Transverse colon (tissue), 4 donors: Measurements from ENCODE around the gene FLCN.

ENCODE experiments used
- EP300 ChIP-seq: sonication (generic); formaldehyde crosslinking; IDR thresholded peaks from one replicate; pipeline ENCODE4 v1.6.1; 2017; ENCODE audit warnings: antibody characterized with exemption, low read depth
- POLR2A ChIP-seq: fragments of 450-650 bp; IDR thresholded peaks from one replicate; pipeline ENCODE4 v1.6.1; 2016; ENCODE audit warnings: antibody characterized with exemption, mild to moderate bottlenecking, moderate library complexity
- POLR2AphosphoS5 ChIP-seq, 3 donors: sonication (generic); formaldehyde crosslinking; IDR thresholded peaks; one replicate each; pipeline ENCODE4 v1.6.1; 2016; ENCODE audit warnings: antibody characterized with exemption in 3 of 3
- TF ChIP-seq, protein P1 (sequence below), 5 experiments: fragments of 200-600 bp in 3 of 5; fragments of 450-650 bp in 2 of 5; sonication (generic) in 3 of 5; IDR thresholded peaks; 1 replicate in 2 of 5; 2 replicates in 3 of 5; pipeline ENCODE4 v1.5.1; 2016 to 2017; ENCODE audit warnings: antibody characterized with exemption in 5 of 5, inconsistent platforms in 3 of 5, mild to moderate bottlenecking in 2 of 5, moderate library complexity in 1 of 5

DNA sequence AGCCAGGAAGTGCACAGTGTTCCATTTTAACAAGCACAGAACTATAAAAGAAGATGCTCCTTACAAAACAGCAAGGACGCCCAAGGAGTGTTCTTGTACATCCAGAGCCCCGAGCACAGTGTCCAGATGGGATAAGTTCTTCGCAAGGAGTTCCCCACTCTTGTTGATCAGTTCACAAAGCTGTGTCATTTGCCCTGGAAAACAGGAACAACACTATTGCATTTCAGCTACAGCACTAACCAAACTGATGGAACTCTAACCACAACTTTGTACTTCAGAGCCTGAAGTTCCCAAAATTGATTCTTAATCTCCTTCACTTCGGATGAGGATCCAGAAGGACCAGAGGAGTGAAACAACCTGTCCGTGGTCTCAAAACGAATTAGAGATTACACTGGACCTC, 39.0 kb upstream of the FLCN start:
- TF ChIP-seq, protein P1, sequence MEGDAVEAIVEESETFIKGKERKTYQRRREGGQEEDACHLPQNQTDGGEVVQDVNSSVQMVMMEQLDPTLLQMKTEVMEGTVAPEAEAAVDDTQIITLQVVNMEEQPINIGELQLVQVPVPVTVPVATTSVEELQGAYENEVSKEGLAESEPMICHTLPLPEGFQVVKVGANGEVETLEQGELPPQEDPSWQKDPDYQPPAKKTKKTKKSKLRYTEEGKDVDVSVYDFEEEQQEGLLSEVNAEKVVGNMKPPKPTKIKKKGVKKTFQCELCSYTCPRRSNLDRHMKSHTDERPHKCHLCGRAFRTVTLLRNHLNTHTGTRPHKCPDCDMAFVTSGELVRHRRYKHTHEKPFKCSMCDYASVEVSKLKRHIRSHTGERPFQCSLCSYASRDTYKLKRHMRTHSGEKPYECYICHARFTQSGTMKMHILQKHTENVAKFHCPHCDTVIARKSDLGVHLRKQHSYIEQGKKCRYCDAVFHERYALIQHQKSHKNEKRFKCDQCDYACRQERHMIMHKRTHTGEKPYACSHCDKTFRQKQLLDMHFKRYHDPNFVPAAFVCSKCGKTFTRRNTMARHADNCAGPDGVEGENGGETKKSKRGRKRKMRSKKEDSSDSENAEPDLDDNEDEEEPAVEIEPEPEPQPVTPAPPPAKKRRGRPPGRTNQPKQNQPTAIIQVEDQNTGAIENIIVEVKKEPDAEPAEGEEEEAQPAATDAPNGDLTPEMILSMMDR (IDR thresholded peaks at IDR 0.05) = no peak
- TF ChIP-seq POLR2A (no peak), POLR2AphosphoS5 (IDR thresholded peaks at IDR 0.05) (no peak), EP300 (no peak)
